NOMO-1 (cell line): ENCODE data around the gene THAP12.
A peak's percentile ranks its signal among the peaks of the same experiment; 100 is the strongest.
"Not testable (repeated sequence)": the region's sequence is repeated elsewhere in the genome, so short reads cannot be mapped to it uniquely, and the experiment has no call there.

Experiments
- DNase-seq, 2 experiments: peaks; one replicate each; lab custom pipeline; 2025; ENCODE audit not compliant: unreplicated experiment in 2 of 2; lab: John Stamatoyannopoulos, UW

The THAP12 gene

GRCh38 chr11:76329084-76329648 is 51.8 kb downstream of the THAP12 start:
- DNase-seq: no peak

DNA sequence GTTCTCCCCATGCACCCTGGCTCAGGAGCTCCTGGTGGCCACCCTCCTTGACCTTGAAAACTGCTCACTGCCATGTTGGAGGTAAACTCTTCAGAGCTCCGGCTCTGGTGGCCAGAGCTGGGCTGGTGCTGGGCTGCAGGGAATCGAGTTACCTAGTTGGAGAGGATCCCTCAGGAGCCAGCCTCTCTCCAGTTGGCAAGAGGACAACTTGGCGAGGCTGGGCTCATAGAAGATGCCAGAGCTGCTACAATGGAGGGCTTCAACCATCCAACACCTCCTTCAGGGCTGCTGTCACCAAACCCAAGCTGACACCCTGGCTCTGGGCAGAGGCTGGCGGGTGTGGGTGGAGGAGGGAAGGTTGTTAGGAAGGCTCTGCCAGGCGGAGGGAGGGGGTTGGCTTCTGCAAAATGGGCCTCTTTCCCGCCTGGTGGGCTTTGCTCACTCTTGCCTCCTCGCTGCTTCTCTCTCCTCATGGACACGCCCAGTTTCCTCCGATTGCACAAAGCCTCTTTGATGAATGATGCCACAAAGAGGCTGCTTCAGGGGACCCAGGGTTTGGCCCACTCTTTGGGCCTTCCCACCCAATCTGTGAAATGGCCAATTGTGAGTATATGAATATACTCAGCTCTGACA is 53.1 kb downstream of the THAP12 start:
- DNase-seq: no peak

GRCh38 chr11:76327202-76327601 is 53.7 kb downstream of the THAP12 start:
- no peak for DNase-seq

DNA sequence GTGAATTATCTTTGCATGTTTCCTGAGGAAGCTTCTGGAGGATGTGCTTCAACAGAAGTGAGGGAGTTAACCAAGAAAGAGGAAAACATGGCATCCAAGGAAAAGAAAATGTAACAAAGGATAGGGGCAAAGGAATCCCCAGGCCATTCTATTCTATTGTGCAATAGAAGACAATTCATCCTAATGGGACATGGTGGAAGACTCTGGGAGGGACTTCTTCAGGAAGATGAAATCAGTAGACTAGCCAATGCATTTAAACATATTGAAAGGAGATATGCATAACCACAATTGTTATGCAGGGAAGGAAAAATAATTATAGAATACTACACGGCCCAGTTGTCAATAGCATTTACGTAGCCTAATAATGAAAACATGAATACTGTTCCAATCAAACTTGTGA is 55.7 kb downstream of the THAP12 start:
- no peak for DNase-seq

GRCh38 chr11:76323804-76324203 is 57.1 kb downstream of the THAP12 start:
- DNase-seq: no peak

- DNase-seq: not testable (repeated sequence)
Measured at GRCh38 chr11:76323375-76323774, 57.6 kb downstream of the THAP12 start.

- no peak for DNase-seq
Measured at GRCh38 chr11:76322942-76323341, 58.0 kb downstream of the THAP12 start.

GRCh38 chr11:76322540-76322939 is 58.4 kb downstream of the THAP12 start:
- DNase-seq: no peak

DNA sequence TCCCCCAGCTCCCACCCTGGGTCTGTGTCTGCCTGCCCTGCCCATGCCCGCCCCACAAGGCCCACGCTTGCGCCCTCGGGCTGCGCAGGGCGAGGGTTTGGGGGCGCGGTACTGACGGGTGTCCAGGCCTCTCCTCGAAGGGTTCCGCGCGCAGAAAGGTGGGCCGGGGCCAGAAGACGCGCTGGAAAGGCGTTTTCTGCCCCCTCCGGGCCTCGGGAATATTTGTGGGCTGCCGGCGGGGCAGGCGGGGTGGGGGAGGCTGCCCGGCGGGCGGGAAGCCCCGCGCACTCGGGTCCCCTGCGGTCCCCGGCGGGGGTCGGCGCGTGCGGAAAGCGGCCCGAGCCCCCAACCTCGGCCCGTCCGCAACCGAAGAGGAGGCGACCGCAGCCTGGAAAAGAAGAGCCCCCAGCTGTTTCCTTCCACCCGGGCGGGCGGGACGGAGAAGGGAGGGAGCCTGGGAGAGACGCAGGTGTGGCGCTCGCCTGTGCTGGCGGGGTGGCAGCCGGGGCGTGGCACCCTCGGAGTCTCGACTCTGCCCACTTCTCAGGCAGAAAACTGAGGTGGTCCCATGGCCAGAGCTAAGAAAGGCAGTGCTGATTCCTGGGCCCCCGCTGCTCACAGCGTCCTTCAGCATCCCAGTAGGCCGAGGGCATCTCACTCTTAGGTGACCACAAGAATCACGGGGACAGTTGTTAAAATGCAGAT is 59.0 kb downstream of the THAP12 start:
- no peak for DNase-seq

GRCh38 chr11:76321340-76321739 is 59.6 kb downstream of the THAP12 start:
- DNase-seq: no peak

GRCh38 chr11:76320929-76321328 is 60.0 kb downstream of the THAP12 start:
- DNase-seq: no peak

- not testable (repeated sequence) for DNase-seq
Measured at GRCh38 chr11:76319798-76320197, 61.1 kb downstream of the THAP12 start.

- peak; percentile 39 to 63 for DNase-seq
Measured at GRCh38 chr11:76318744-76319384, 62.1 kb downstream of the THAP12 start.

DNA sequence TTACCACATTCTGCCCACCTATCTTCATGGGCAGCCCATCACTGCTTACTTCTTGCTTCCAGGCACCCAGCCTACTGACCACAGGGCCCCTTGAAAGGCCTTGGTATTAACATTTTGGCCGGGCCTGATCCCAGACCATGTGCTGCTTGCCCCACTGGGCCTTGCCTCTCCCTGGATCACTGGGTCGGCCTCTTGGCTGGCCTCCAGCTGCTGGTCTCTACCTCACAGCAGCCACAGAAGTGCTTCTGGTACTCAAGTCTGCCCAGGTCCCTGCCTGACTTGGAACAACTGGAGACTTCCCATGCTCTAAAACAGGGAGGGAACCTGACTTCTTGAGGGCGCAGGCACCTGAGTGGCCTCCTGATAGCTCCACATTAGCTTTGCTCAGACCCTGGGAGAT is 63.6 kb downstream of the THAP12 start:
- DNase-seq: no peak

DNA sequence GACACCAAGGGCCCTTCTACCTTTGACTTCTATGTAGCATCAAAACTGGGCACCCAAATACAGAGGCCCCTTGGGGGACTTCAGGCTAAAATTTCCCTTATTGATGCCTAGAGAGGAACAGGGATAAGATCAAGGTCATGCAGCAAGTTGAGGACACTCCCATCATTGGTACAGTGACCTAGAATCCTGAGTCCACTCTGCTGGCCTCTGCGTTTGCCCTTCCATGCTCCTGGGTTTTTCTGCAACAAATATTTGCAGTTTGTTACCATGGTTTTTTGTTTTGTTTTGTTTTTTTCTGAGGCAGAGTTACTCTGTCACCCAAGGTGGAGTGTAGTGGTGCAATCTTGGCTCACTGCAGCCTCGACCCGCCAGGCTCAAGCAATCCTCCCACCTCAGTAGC is 64.2 kb downstream of the THAP12 start:
- no peak for DNase-seq

DNA sequence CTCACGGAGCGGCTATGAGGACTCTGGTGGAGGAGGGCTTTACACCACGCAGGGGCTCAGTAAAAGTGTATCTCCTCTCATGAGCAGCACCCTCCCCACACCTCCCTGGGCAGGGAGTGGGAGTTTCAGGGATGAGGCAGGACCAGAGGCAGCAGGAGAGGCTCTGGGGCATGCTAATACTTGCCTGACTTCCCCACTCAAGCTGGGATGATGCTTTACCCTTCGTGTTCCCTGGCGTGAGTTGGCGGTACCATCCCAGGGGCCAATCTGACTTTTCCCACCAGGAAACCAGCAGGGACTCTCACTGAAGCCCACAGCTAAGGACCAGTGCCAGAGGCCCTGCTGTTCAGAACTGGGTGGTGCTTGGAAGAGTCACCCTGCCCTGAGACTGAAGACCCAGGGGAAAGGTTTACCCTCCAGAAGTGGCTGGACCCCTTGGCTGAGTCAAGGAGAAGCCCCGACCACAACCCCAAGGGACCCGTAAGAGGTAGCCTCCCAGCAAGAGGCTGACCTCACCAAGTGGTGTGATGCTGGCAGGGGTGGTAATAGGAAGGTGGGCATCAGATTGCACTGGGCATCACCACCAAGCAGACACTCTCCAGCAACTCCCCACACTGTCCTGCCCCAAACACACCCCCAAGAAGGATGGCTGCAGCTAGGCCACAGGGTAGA is 65.6 kb downstream of the THAP12 start:
- DNase-seq: no peak

- no peak for DNase-seq
Measured at GRCh38 chr11:76314741-76315090, 66.2 kb downstream of the THAP12 start.

DNA sequence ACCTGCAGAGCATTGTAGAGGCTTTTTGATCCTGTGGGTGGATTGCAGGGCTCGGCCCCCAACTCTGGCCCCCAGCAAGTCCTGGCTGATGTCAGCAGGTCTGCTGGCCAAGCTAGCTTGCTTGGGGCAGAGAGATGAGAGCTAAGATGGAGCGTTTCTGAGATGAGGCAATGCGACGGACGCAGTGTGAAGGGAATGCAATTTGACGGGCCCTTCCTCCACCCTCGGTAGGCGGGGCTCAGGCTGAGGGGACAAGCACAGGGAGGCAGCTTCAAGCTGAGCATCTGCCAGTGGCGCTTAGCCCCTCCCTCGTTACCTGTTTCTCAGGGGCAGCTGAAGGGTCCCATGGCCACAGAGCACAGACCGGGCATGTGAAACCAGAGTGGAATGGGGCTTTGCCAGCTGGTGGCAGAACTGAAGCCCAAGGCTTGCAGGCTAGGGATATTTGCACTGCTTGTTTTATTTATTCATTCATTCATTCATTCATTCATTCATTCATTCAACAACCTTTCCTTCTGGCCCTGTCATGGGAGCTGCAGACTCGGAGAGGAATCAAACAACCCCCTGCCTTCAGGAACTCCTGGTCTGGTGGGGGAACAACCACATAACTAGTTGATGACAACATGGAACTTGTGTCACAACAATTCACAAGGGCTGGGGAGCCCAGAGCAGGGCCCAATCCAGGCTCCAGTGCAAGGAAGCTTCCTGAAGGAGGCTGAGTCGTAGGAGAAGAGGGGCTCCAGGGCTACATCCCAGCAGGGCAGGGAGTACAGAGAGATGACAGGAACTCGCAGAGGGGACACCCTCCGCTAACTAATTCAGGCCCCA is 66.8 kb downstream of the THAP12 start:
- DNase-seq: no peak

GRCh38 chr11:76313271-76313670 is 67.7 kb downstream of the THAP12 start:
- DNase-seq: peak; percentile 6 to 25

DNA sequence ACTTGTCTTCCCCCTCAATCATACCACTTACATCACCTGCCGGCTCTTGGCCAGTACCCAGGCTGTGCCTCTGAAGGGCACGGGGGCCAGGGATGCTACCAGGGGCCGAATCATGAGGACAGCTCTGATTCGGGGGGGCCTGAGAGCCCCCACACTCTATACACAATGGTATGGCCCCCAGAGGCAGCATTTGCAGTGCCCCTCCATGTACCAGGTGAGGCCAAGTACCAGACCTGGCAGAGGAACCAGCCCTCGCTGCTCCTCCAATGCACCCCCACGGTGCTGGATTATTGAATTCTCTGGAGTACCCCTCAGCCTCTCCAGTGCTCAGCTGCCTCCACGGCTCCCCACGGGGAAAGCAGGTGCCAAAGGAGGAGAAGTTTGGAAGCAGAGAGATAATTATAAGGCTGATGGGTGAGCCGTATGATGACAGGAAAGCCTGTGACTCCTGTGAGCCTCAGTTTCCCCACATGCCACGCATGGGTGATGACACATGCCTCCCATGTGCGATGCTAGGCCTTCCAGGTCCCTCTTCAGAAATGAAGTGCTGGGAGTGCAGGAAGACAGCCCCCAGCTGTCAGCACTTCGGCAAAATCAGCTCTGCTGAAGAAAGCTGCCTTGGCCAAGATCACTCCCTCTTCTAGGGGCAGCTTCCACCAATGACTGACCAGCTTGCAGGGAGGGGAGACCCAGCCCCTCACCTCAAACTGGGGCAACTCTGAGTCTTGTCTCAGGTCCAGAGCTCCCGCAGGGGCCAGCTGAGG is 69.9 kb downstream of the THAP12 start:
- DNase-seq: no peak
